Activated T-helper 1 cell treated with anti-CD3 and anti-CD28 coated beads, Interleukin-12 subunit alpha, Interleukin-12 subunit beta, Interleukin-2, Interleukin-4 antibody, amounts not matched to agents 30 ng/mL and 10 ng/mL and 1 ng/mL, durations not matched to agents 14 hours and 24 hours and 36 hours (primary cell): ENCODE results near the gene ELFN2. TPM values are rescaled to one million over a fixed set of nuclear protein-coding genes. Genes with fewer than 3 reads are reported as not detected.

Experiments used
- DNase-seq: peaks from one replicate; pipeline ENCODE4 v3.0.0; 2021; ENCODE audit warnings: low spot score
- H3K27ac Mint-ChIP-seq: one replicate; pipeline ENCODE4 v1.8.0; 2021; ENCODE audit warnings: mild to moderate bottlenecking, mixed read lengths
- H3K27me3 Mint-ChIP-seq: one replicate; pipeline ENCODE4 v1.8.0; 2022; ENCODE audit warnings: mild to moderate bottlenecking, moderate library complexity, mixed read lengths; ENCODE audit not compliant: insufficient read depth
- H3K36me3 Mint-ChIP-seq: one replicate; pipeline ENCODE4 v1.8.0; 2021; ENCODE audit warnings: low read depth, mixed read lengths
- H3K4me1 Mint-ChIP-seq: one replicate; pipeline ENCODE4 v1.8.0; 2021; ENCODE audit warnings: low read depth, mixed read lengths
- H3K4me3 Mint-ChIP-seq: one replicate; pipeline ENCODE4 v1.8.0; 2021; ENCODE audit warnings: mild to moderate bottlenecking, moderate library complexity, mixed read lengths
- H3K9me3 Mint-ChIP-seq: one replicate; pipeline ENCODE4 v1.8.0; 2021; ENCODE audit warnings: mixed read lengths
- intact Hi-C: fragments of 100-400 bp; cut with micrococcal nuclease; formaldehyde crosslinking; loops from one replicate; pipeline ENCODE4 v1.15.1; 2024
- total RNA-seq: library from RNA; stranded (reverse); gene quantifications from 2 replicates; pipeline ENCODE4 v1.2.3, GENCODE V29; 2022

The ELFN2 gene
- total RNA-seq, 1 donor from 2014 or later, result 0.08 TPM

DNA sequence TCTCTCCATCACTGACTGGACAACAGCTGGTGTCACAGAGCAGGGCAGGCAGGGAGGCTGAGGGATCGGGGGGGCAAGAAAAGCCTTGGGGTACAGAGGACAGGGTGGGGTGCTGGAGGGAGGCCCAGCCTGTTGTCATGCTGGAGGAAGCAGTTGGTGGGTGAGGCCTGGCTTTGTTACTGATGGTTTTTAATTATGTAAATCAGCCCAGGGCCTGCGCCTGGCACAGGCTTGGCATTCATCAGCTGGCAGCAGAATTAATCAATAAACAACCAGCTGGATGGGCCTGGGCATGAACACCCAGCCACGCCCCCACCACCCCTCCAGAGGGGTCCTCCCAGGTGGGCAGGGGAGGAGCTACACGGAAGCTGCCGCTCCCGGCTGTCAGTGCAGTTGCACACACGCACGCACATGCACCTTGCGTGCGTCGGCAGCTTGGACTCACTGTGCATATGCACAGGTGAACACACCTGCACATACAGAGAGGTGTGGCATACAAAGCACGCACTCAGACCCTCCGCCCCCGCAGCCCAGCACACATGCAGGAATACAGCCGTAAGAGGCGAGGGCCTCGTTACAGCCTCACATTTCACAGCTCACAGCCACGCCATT is 21.3 kb upstream of the ELFN2 start:
- intact Hi-C loops, result no loop called here

DNA sequence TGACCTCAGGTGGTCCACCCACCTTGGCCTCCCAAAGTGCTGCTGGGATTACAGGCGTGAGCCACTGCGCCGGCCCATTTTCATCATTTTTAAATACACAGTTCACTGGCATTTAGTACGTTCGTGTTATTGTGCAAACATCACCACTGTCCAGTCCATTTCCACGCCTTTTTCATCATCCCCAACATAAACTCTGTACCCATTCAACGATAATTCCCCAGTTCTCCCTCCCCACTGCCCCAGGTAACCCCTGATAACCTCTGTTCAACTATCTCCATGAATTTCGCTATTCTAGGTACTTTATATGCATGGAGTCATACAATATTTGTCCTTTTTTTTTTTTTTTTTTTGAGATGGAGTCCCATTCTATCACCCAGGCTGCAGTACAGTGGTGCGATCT is 18.2 kb upstream of the ELFN2 start:
- intact Hi-C loops, result no loop called here
- no peaks in the 10 kb centered on the region for H3K36me3 Mint-ChIP-seq
- H3K9me3 Mint-ChIP-seq, result no peaks in the 10 kb centered on the region
- H3K4me3 Mint-ChIP-seq, result no peak overlapping the region
- no peak for DNase-seq
- H3K4me1 Mint-ChIP-seq, result peaks cover 8% of the 10 kb centered on the region
- no peaks in the 10 kb centered on the region for H3K27me3 Mint-ChIP-seq
- no peak overlapping the region for H3K27ac Mint-ChIP-seq

More for the DNA sequence above, 21.3 kb upstream of the ELFN2 start:
- no peaks in the 10 kb centered on the region for H3K4me1 Mint-ChIP-seq
- no peak overlapping the region for H3K27ac Mint-ChIP-seq
- H3K27me3 Mint-ChIP-seq, result no peaks in the 10 kb centered on the region
- no peaks in the 10 kb centered on the region for H3K36me3 Mint-ChIP-seq
- H3K9me3 Mint-ChIP-seq, result no peaks in the 10 kb centered on the region
- DNase-seq, result no peak
- H3K4me3 Mint-ChIP-seq, result no peak overlapping the region

DNA sequence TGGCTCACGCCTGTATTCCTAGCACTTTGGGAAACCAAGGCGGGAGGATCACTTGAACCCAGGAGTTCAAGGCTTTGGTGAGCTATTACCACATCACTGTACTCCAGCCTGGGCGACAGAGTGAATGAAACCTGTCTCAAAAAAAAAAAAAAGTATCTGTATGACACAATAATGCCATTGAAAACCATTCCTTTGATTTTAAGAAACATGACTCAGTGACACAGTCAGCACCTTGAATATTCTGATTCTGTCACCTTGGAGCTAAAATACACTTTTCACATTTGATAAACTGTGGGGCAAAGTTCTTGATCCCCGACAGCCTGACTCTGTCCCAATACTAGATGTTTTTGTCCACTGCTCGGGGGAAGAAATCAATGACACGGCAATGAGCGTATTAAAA is 16.7 kb upstream of the ELFN2 start:
- intact Hi-C loops, result no loop called here
- Mint-ChIP-seq H3K27ac (no peak overlapping the region), H3K4me3 (no peak overlapping the region)

DNA sequence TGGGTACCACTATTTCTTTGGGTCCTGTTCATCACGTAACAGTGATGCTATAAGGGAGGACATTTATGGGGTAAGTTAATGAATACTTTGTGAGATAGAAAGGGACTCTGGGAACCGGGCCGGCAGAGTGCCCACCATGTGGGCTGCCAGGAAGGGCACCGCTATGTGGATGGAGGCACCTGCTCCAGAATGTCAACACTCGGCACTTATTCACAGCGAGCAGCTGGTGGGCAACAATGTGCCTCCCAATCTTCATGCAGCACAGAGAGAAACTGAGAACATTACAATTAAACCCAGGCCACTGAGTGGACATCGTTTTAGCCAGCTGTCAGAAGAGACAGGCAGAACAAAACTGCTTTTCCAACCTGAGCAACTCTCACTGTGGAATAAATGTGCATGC is 15.8 kb upstream of the ELFN2 start:
- Mint-ChIP-seq H3K27ac (no peak overlapping the region), H3K36me3 (no peaks in the 10 kb centered on the region), H3K4me3 (no peak overlapping the region), H3K27me3 (peaks cover 6% of the 10 kb centered on the region), H3K4me1 (peaks cover 8% of the 10 kb centered on the region), H3K9me3 (no peaks in the 10 kb centered on the region)
- no peak for DNase-seq
- intact Hi-C loops, result no loop called here

More for the DNA sequence above, 16.7 kb upstream of the ELFN2 start:
- no peaks in the 10 kb centered on the region for H3K9me3 Mint-ChIP-seq
- peaks cover 3% of the 10 kb centered on the region for H3K27me3 Mint-ChIP-seq
- DNase-seq, result no peak
- H3K36me3 Mint-ChIP-seq, result no peaks in the 10 kb centered on the region
- peaks cover 8% of the 10 kb centered on the region for H3K4me1 Mint-ChIP-seq

DNA sequence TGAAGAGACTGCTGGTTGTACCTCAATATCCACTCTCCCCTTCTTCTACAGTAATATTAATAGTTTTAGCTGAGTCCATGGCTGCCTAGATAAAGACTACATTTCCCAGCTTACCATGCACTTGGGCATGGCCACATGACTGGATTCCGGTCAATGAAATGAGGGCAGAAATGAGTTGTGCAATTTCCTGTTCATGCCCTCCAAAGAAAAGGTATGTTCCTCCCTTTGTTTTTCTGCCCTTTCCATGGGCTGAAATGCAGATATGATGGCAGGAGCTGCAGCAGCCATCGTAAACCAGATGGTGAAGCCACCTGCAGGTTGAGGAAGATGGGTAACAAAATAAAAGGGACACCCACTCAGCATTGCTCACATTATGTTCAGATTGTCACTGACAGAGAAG is 15.3 kb upstream of the ELFN2 start:
- intact Hi-C loops, result no loop called here
- peaks cover 6% of the 10 kb centered on the region for H3K27me3 Mint-ChIP-seq
- no peaks in the 10 kb centered on the region for H3K9me3 Mint-ChIP-seq
- no peak overlapping the region for H3K4me3 Mint-ChIP-seq
- no peaks in the 10 kb centered on the region for H3K36me3 Mint-ChIP-seq
- no peak overlapping the region for H3K27ac Mint-ChIP-seq
- peaks cover 8% of the 10 kb centered on the region for H3K4me1 Mint-ChIP-seq
- DNase-seq, result no peak

DNA sequence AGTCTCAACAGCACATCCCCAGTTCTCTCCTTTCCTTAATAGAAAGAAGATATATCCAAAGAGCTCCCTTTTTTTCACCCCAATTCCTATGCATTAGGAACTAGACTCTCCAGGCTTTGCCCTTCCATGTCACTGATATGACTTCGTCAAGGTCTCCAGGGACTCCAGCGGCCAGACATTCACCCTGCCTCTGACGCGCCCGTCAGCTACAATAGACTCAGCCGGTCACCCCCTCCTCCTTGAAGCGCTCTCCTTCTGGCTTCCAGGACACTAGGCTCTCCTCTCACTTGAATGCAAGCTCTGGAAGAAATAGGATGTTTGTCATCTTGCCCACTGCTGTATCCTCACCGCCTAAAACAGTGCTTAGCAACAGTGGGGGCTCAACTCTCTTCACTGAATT is 14.9 kb upstream of the ELFN2 start:
- Mint-ChIP-seq H3K9me3 (no peaks in the 10 kb centered on the region), H3K4me1 (peaks cover 8% of the 10 kb centered on the region), H3K36me3 (no peaks in the 10 kb centered on the region), H3K27ac (no peak overlapping the region), H3K4me3 (no peak overlapping the region), H3K27me3 (peaks cover 6% of the 10 kb centered on the region)
- no peak for DNase-seq
- intact Hi-C loops, result no loop called here

DNA sequence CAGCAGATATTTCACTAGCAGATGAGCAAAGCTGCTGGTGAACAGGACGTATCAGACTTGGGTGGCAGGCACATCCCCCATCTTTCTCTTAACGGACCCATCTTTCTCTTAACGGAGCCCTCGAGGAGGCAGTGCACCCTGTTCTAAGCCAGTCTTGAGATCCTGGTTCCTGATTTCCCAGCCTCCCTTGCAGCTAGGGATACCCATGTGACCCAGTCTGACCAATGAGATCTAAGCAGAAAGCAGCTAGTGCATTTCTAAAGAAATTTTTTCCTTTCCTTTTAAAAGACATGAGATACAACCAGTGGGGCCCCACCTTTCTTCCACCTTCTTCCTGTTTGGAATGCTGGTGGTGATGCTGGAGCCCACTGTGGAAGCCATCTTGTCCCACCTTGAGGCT is 13.6 kb upstream of the ELFN2 start:
- Mint-ChIP-seq H3K4me3 (no peak overlapping the region), H3K36me3 (no peaks in the 10 kb centered on the region), H3K27me3 (peaks cover 6% of the 10 kb centered on the region), H3K27ac (no peak overlapping the region), H3K4me1 (peaks cover 8% of the 10 kb centered on the region), H3K9me3 (no peaks in the 10 kb centered on the region)
- intact Hi-C loops, result no loop called here
- DNase-seq, result no peak

DNA sequence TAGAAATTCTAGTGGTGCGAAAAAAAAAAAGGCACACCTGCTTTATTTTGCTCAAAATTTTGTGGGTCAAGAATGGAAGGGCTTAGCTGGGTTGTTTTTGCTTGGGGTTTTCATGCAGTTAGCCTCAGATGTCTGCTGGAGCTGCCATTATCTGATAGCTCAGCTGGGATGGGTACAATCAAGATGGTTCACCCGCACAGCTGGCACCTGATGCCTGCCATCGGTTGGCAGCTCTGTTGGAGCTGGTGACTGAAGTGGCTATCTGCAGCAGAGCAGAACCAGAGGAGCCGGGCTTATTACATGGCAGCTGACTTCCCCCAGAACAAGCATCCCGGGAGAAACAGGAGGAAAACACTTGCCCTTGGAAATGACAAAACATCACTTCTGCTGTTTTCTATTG is 12.1 kb upstream of the ELFN2 start:
- Mint-ChIP-seq H3K4me1 (peaks cover 8% of the 10 kb centered on the region), H3K27me3 (peaks cover 6% of the 10 kb centered on the region), H3K27ac (no peak overlapping the region), H3K9me3 (peaks cover under 1% of the 10 kb centered on the region), H3K36me3 (no peaks in the 10 kb centered on the region), H3K4me3 (no peak overlapping the region)
- DNase-seq, result no peak
- intact Hi-C loops, result no loop called here

DNA sequence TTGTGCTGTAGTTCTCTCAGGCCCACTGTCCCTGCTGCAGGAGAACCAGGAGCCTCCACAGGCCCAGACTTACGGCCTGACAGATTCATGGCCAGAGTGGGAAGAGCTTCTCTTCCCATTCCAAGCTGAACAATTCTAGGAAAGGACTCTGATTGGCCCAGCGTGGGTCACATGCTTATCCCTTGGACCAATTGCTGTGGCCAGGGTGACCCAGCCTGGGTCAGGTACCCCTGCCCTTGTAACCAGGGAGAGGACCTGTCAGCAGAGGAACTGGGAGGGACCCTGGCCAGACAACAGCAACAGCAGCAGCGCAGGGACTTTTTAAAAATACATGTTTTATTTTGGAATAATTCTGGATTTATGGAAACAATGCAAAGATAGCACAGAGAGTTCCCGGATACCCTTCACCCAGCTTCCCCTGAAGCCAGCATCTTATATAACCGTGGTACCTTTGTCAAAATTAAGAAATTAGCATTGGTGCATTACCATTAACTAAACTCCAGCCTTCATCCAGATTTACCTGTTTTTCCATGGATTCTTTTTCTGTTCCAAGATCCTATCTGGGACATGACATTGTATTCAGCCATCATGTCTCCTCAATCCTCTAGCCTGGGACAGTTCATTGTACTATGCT is 8.8 kb upstream of the ELFN2 start:
- Mint-ChIP-seq H3K4me1 (peaks cover 19% of the 10 kb centered on the region), H3K27me3 (peaks cover 9% of the 10 kb centered on the region), H3K9me3 (peaks cover 14% of the 10 kb centered on the region), H3K27ac (no peak overlapping the region), H3K4me3 (no peak overlapping the region), H3K36me3 (peaks cover 7% of the 10 kb centered on the region)
- no peak for DNase-seq
- intact Hi-C loops, result no loop called here

DNA sequence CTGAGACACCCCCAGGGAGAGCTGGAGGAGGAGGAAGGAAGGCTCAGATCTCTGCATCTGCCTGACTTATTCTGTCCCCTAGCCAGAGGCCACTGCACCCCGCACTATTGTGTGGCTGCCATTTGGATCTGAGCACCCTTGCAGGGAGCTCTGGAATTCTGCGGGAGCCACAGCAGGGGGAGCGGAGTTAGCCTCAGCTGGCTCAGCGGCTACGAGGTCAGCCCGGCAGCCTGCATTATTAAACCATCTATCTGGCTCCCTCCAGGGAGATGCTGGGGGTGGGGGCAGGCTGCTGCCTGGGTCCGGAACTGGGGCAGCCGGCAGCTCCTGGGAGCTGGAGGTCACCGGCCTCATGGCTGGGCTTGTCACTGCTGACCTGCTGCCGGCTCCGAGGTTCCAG is 6.5 kb upstream of the ELFN2 start:
- H3K9me3 Mint-ChIP-seq, result peaks cover 14% of the 10 kb centered on the region
- intact Hi-C loops, result no loop called here
- H3K27me3 Mint-ChIP-seq, result peaks cover 13% of the 10 kb centered on the region

DNA sequence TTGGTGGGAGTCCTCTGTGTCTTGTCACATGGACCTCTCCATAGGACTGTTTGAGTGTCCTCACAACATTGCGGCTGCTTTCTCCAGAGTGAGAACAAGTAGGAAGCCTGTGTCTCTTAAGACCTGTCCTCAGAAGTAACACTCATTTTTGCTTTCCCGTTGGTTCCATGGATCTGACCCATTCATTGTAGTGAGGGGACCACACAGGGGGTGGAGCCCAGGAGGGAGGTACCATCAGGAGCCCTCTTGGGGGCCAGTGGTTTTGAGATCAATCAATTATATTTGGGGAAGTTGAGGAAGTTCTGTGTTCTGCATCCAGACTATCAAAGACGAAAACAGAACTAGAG is 5.4 kb upstream of the ELFN2 start:
- Mint-ChIP-seq H3K9me3 (peaks cover 14% of the 10 kb centered on the region), H3K4me3 (no peak overlapping the region), H3K27ac (no peak overlapping the region)

More for the DNA sequence above, 6.5 kb upstream of the ELFN2 start:
- H3K36me3 Mint-ChIP-seq, result peaks cover 7% of the 10 kb centered on the region
- H3K4me1 Mint-ChIP-seq, result peaks cover 24% of the 10 kb centered on the region
- no peak for DNase-seq
- no peak overlapping the region for H3K27ac Mint-ChIP-seq
- no peak overlapping the region for H3K4me3 Mint-ChIP-seq

DNA sequence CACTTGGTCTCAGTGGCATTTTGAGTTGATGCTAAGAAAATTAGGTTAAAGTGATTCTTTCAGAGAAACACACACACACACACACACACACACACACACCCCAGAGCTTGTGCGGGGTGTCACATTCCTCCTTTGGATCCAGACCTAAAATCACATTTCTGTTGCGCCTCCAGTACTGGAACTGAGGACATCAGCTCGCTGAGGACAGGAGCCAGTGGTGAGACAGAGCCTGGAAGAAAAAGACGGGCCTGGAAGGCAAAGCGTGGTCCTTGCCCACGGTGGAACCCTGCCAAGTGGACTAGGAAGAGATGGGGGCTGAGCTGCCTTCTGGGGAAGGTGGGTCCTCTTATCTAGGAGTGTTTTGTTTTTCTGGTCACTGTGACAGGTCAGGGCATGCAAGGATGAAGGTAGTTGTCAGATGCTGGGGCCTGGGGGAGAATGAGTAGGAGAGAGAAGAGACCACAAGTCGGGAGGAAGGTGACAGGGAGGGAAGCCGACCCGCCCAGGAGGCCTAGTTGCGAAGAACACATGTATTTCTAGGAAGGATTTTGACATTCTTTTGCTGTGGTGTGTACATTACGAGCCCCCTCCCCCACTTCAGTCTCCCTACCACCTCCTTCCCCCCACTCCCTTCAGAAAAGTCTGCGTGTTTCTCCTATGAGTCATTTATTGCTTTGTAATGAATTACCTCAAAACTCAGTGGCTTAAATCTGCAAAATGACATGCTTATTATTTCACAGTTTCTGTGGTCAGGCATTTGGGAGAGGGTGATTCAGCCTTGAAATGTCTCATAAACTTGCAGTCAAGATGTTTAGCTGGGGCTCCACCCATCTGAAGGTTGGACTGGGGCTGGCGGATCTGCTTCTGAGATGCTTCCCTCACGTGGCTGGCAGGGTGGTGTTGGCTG is 4.8 kb upstream of the ELFN2 start:
- Mint-ChIP-seq H3K27ac (peak overlapping the region; percentile 75), H3K4me1 (peaks cover 24% of the 10 kb centered on the region), H3K36me3 (peaks cover 7% of the 10 kb centered on the region), H3K27me3 (peaks cover 19% of the 10 kb centered on the region), H3K9me3 (peaks cover 14% of the 10 kb centered on the region), H3K4me3 (peak overlapping the region; percentile 2)
- intact Hi-C loops, result loop anchor here (1.0 kb wide), 1 partner anchor 52 kb away; no protein-coding TSS in a partner anchor
- DNase-seq, result no peak

More for the DNA sequence above, 5.4 kb upstream of the ELFN2 start:
- Mint-ChIP-seq H3K27me3 (peaks cover 18% of the 10 kb centered on the region), H3K36me3 (peaks cover 7% of the 10 kb centered on the region), H3K4me1 (peaks cover 24% of the 10 kb centered on the region)
- intact Hi-C loops, result loop anchor here (1.0 kb wide), 1 partner anchor 52 kb away; no protein-coding TSS in a partner anchor
- DNase-seq, result no peak

DNA sequence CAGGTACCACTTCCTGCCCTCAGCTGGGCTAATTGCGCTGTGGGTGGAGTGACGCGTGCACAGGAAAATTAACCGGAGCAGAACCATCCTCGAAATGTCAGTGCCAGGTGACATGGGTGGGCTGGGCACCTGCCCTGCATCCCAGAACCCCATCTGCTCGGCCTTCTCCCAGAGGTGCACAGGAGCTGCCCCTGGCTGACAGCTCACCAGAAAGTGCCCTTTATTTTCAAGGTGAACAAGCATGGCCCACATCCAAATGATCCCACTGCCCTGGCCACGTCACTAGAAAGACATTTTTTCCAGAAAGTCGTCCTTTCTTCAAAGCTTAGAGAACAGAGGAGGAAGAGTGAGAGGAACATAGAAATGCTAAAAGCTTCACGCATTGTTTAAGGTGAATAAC is 4.1 kb upstream of the ELFN2 start:
- no peak overlapping the region for H3K27ac Mint-ChIP-seq
- H3K4me3 Mint-ChIP-seq, result no peak overlapping the region
- H3K4me1 Mint-ChIP-seq, result peaks cover 24% of the 10 kb centered on the region
- intact Hi-C loops, result no loop called here
- H3K36me3 Mint-ChIP-seq, result peaks cover 7% of the 10 kb centered on the region
- peaks cover 14% of the 10 kb centered on the region for H3K9me3 Mint-ChIP-seq
- no peak for DNase-seq
- peaks cover 25% of the 10 kb centered on the region for H3K27me3 Mint-ChIP-seq
